ENCODE data around the gene CAP1. TPM values are rescaled to one million over a fixed set of nuclear protein-coding genes. Genes with fewer than 3 reads are reported as not detected.

Gene CAP1
- polyA plus RNA-seq, 1 of the 3 experiments (the other 2 are of a cell fraction): 244 TPM

DNA sequence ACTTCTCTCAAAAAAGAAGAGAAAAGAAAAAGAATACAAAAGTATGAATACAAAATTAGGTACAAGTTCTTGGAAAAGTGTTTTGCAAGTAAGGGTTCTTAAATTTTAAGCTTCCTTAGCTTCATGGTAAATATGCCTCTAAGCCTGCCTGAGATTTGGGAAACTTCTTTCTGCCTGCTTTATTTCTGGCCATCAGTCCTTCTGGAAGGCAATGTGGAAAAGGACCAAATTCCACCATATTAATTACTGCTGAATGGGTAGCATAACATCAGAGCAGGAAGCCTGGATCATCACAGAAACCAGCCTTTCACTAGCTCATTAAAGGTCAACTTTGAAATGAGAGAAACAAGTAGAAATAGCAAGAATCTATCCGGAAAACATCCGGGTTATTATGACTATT is 39.1 kb upstream of the CAP1 start:
- POLR2A ChIA-PET: interaction anchor here (0.5 kb wide), 1 partner anchor 10 kb away, joined by 4 read pairs; no protein-coding TSS in a partner anchor
- Histone ChIP-seq H3K79me2 (ENCODE audit: insufficient read depth) (no peaks in the 10 kb centered on the region), H3K9me3 (no peaks in the 10 kb centered on the region), H3F3A (replicated peaks; ENCODE audit: insufficient read depth) (no peaks in the 10 kb centered on the region), H2AFZ (ENCODE audit: low read depth) (no peak overlapping the region), H3K4me3 (ENCODE audit: low read depth in 2 of 2, low read length in 1 of 2) (no peak overlapping the region), H3K27ac (ENCODE audit: low read depth in 2 of 2, low read length in 1 of 2) (no peak overlapping the region), H3K27me3 (ENCODE audit: insufficient read depth) (no peaks in the 10 kb centered on the region), H3K9ac (no peak overlapping the region), H3K4me2 (no peak overlapping the region), H3K9me2 (no peaks in the 10 kb centered on the region), H4K20me1 (ENCODE audit: insufficient read depth) (no peaks in the 10 kb centered on the region), H3K4me1 (ENCODE audit: control insufficient read depth in 1 of 2, insufficient read depth in 2 of 2, low read depth in 1 of 2, low read length in 1 of 2) (no peaks in the 10 kb centered on the region), H3K36me3 (replicated peaks in 1 of 2; ENCODE audit: control insufficient read depth in 1 of 2, insufficient read depth in 2 of 2, low read length in 1 of 2) (no peaks in the 10 kb centered on the region)
- WGBS (ENCODE audit: low lambda C conversion rate): 72% methylated on average over 2 of the region's 2 CpGs
- CTCF ChIA-PET: interaction anchor here (0.7 to 1.3 kb wide), 2 partner anchors 34 to 82 kb away, joined by 3 to 5 read pairs; no protein-coding TSS in a partner anchor
- DNase-seq: no peak
- TF ChIP-seq POLR2AphosphoS5 (IDR thresholded peaks at IDR 0.05; ENCODE audit: low read depth, low read length): no peak
- TF ChIP-seq FOSL2 (IDR thresholded peaks at IDR 0.05; ENCODE audit: borderline replicate concordance, low read depth): no peak
- TF ChIP-seq NFIC (IDR thresholded peaks at IDR 0.05; ENCODE audit: borderline replicate concordance): no peak
- no peak for TF ChIP-seq NRF1 (IDR thresholded peaks at IDR 0.05; ENCODE audit: low read depth, low read length)
- no peak for TF ChIP-seq TEAD4 (IDR thresholded peaks at IDR 0.05; ENCODE audit: borderline replicate concordance, insufficient read depth)
- TF ChIP-seq EP300 (IDR thresholded peaks at IDR 0.05; ENCODE audit: borderline replicate concordance in 1 of 2, low read depth in 1 of 2, low read length in 1 of 2): no peak

DNA sequence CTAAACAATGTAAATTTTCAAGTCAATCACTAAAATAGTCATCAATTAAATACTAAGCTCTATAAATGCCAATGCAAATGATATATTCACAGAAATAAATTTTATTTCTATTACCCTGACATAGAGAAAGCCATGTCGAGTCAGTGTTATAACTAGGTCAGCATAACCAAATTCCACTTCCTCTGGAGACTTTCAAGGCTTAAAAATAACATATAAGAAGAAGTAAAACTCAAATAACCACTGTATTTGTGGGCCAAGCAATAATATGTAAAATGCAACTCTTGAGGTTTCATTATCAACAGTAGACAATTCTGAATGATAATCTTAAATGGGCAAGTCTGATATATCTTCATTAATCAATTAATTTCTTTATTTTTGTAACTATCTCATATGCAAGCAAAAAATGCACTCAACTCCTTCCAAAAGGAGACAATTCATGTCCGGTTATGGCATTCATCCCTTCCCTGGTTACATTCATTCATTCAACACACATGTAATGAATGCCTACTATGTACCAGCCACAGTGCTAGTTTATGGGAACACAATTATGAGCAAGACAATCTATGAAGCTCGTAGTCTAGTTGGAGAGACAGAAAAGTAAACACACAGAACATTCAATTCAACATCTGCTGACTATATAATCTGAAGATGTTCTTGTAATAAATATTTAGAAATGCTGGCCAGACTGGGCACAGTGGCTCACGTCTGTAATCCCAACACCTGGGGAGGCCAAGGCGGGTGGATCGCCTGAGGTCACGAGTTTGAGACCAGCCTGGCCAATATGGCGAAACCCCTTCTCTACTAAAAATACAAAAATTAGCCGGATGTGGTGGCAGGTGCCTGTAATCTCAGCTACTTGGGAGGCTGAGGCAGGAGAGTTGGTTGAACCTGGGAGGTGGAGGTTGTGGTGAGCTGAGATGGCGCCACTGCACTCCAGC is 37.1 kb upstream of the CAP1 start:
- ChIA-PET CTCF (no interaction called here), POLR2A (no interaction called here)
- Histone ChIP-seq H3K27ac (ENCODE audit: low read depth in 2 of 2, low read length in 1 of 2) (no peak overlapping the region), H4K20me1 (ENCODE audit: insufficient read depth) (no peaks in the 10 kb centered on the region), H3K9me2 (no peaks in the 10 kb centered on the region), H3K79me2 (ENCODE audit: insufficient read depth) (no peaks in the 10 kb centered on the region), H3K4me3 (ENCODE audit: low read depth in 2 of 2, low read length in 1 of 2) (no peak overlapping the region), H3K4me2 (no peak overlapping the region), H3K4me1 (ENCODE audit: control insufficient read depth in 1 of 2, insufficient read depth in 2 of 2, low read depth in 1 of 2, low read length in 1 of 2) (no peaks in the 10 kb centered on the region), H3F3A (replicated peaks; ENCODE audit: insufficient read depth) (no peaks in the 10 kb centered on the region), H3K36me3 (replicated peaks in 1 of 2; ENCODE audit: control insufficient read depth in 1 of 2, insufficient read depth in 2 of 2, low read length in 1 of 2) (no peaks in the 10 kb centered on the region), H3K9me3 (no peaks in the 10 kb centered on the region), H3K9ac (no peak overlapping the region), H3K27me3 (ENCODE audit: insufficient read depth) (no peaks in the 10 kb centered on the region), H2AFZ (ENCODE audit: low read depth) (no peak overlapping the region)
- TF ChIP-seq TAF1 (IDR thresholded peaks at IDR 0.05; ENCODE audit: borderline replicate concordance, low read depth, low read length): no peak
- no peak for TF ChIP-seq GABPA (IDR thresholded peaks at IDR 0.05; ENCODE audit: low read depth)
- TF ChIP-seq POLR2AphosphoS5 (IDR thresholded peaks at IDR 0.05; ENCODE audit: low read depth, low read length): no peak
- no peak for TF ChIP-seq FOSL2 (IDR thresholded peaks at IDR 0.05; ENCODE audit: borderline replicate concordance, low read depth)
- TF ChIP-seq, protein P1, sequence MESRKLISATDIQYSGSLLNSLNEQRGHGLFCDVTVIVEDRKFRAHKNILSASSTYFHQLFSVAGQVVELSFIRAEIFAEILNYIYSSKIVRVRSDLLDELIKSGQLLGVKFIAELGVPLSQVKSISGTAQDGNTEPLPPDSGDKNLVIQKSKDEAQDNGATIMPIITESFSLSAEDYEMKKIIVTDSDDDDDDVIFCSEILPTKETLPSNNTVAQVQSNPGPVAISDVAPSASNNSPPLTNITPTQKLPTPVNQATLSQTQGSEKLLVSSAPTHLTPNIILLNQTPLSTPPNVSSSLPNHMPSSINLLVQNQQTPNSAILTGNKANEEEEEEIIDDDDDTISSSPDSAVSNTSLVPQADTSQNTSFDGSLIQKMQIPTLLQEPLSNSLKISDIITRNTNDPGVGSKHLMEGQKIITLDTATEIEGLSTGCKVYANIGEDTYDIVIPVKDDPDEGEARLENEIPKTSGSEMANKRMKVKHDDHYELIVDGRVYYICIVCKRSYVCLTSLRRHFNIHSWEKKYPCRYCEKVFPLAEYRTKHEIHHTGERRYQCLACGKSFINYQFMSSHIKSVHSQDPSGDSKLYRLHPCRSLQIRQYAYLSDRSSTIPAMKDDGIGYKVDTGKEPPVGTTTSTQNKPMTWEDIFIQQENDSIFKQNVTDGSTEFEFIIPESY (IDR thresholded peaks at IDR 0.05; ENCODE audit: borderline replicate concordance, low read depth): no peak
- TF ChIP-seq TCF12 (IDR thresholded peaks at IDR 0.05): no peak
- no peak for TF ChIP-seq FOXM1 (IDR thresholded peaks at IDR 0.05; ENCODE audit: low read depth)
- no peak for TF ChIP-seq FOXJ3 (CRISPR knock-in tag; IDR thresholded peaks at IDR 0.05)
- no peak for TF ChIP-seq NRF1 (IDR thresholded peaks at IDR 0.05; ENCODE audit: low read depth, low read length)
- TF ChIP-seq EZH2phosphoT487 (IDR thresholded peaks at IDR 0.05; ENCODE audit: borderline replicate concordance, low read depth): no peak
- no peak for TF ChIP-seq EP300 (IDR thresholded peaks at IDR 0.05; ENCODE audit: borderline replicate concordance in 1 of 2, low read depth in 1 of 2, low read length in 1 of 2)
- no peak for TF ChIP-seq TEAD4 (IDR thresholded peaks at IDR 0.05; ENCODE audit: borderline replicate concordance, insufficient read depth)
- no peak for TF ChIP-seq ELF1 (IDR thresholded peaks at IDR 0.05)
- TF ChIP-seq, protein P2, sequence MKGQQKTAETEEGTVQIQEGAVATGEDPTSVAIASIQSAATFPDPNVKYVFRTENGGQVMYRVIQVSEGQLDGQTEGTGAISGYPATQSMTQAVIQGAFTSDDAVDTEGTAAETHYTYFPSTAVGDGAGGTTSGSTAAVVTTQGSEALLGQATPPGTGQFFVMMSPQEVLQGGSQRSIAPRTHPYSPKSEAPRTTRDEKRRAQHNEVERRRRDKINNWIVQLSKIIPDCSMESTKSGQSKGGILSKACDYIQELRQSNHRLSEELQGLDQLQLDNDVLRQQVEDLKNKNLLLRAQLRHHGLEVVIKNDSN (IDR thresholded peaks at IDR 0.05; ENCODE audit: borderline replicate concordance, low read depth): no peak
- TF ChIP-seq, protein P3, sequence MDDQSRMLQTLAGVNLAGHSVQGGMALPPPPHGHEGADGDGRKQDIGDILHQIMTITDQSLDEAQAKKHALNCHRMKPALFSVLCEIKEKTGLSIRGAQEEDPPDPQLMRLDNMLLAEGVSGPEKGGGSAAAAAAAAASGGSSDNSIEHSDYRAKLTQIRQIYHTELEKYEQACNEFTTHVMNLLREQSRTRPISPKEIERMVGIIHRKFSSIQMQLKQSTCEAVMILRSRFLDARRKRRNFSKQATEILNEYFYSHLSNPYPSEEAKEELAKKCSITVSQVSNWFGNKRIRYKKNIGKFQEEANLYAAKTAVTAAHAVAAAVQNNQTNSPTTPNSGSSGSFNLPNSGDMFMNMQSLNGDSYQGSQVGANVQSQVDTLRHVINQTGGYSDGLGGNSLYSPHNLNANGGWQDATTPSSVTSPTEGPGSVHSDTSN (IDR thresholded peaks at IDR 0.05): no peak
- no peak for TF ChIP-seq RAD21 (IDR thresholded peaks at IDR 0.05; ENCODE audit: low read length)
- no peak for TF ChIP-seq SMC3 (IDR thresholded peaks at IDR 0.05; ENCODE audit: low read depth, low read length)
- 69% methylated on average over 10 of the region's 10 CpGs for WGBS (ENCODE audit: low lambda C conversion rate)
- no peak for DNase-seq

All from SK-N-SH (cell line).